Esophagus muscularis mucosa (tissue), 3 donors: ENCODE measurements around the gene PEX5L.

Experiments used
- CTCF ChIP-seq, 3 experiments: fragments of 200-600 bp in 2 of 3; fragments of 450-650 bp in 1 of 3; sonication (generic) in 2 of 3; IDR thresholded peaks; one replicate each; pipeline ENCODE4 v1.5.1; 2017 to 2019; ENCODE audit warnings: antibody characterized with exemption in 3 of 3, mild to moderate bottlenecking in 2 of 3, moderate library complexity in 1 of 3
- POLR2A ChIP-seq: fragments of 450-650 bp; IDR thresholded peaks from one replicate; pipeline ENCODE4 v1.6.1; 2017; ENCODE audit warnings: antibody characterized with exemption, moderate library complexity, mild to moderate bottlenecking, low read depth

- no peak for TF ChIP-seq CTCF (IDR thresholded peaks at IDR 0.05)
- TF ChIP-seq POLR2A: no peak
Observed at GRCh38 chr3:179807588-179807987, 229.1 kb downstream of the PEX5L start.
